Measurements from ENCODE around the gene TMEM255A.

GRCh38 chrX:120316587-120317283, 5.5 kb upstream of the TMEM255A start:
- TF ChIP-seq CTCF (IDR thresholded peaks at IDR 0.05; ENCODE audit: insufficient read depth, low read depth, low read length) (no peak), EZH2 (IDR thresholded peaks at IDR 0.05; ENCODE audit: insufficient read depth, low read length) (no peak)
